GM19467 (cell line): Measurements from ENCODE around the gene CIRBP.
A peak's percentile ranks its signal among the peaks of the same experiment; 100 is the strongest.

ENCODE experiments used
- ATAC-seq: cut with Tn5 transposase; IDR thresholded peaks from one replicate; pipeline ENCODE4 v1.9.1; 2021; ENCODE audit warnings: mild to moderate bottlenecking, moderate library complexity; ENCODE audit not compliant: unreplicated experiment

CIRBP gene

DNA sequence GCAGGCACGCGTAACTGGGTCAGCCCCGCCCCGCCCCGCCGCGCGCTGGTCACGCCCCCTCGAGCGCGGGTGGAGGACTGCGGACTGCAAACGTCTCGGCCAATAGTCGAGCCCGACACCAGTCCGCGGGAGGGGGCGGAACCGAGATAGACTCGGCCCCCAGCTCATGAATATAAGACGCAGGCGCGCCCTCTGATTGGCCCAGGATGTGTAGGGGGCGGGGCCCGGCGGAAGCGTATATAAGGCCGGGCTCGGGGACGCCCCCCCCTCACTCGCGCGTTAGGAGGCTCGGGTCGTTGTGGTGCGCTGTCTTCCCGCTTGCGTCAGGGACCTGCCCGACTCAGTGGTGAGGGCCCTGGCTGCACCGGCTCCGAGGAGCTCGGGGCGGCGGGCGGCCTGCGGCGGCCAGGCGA, at the start of gene CIRBP:
CIRBP (plus strand) TSS at position 268 of the 413 bp plus-strand sequence. CDS start 1,602 bp downstream, outside the sequence.
- peak; percentile 46 for ATAC-seq

DNA sequence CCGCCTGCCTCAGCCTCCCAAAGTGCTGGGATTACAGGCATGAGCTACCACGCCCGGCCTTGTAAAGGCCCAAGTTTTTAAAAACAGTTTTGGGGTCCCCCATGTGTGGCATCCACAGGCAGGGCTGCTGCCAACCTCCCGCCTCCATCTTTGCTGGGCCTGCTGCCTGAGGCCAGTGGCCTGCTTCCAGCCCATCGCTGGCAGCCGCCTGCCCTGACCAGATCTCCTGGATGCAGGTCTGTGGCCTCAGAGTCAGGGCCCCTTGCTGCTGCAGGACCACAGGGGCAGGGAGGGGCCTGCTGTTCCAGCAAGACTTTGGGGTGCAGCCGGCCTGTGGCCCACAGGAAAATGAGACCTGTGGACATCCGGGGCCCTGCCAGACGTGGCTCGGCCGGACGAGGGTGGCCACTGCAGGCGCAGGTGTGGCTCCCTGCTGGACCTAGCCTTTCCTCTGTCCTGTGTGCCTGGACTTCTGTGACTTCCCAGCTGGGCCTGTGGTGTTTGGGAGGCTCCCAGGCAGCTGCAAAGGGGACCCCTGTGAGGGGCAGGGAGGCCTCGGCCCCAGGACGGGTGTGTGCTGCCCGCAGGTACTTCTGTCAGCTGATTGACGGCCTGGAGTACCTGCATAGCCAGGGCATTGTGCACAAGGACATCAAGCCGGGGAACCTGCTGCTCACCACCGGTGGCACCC, 49.2 kb upstream of the CIRBP start:
- ATAC-seq = no peak

DNA sequence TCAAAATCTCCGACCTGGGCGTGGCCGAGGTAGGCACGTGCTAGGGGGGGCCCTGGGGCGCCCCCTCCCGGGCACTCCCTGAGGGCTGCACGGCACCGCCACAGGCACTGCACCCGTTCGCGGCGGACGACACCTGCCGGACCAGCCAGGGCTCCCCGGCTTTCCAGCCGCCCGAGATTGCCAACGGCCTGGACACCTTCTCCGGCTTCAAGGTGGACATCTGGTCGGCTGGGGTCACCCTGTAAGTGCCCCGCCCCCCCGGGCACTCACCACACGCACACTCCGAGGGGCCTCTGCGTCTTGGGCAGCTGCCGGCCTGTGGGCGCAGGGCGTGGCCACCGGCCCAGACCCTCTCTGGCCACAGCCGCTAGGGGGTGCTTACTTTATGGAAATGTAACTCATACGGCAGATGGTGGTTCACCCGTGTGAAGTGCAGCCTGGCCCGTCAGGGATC, 48.6 kb upstream of the CIRBP start:
- ATAC-seq = no peak

DNA sequence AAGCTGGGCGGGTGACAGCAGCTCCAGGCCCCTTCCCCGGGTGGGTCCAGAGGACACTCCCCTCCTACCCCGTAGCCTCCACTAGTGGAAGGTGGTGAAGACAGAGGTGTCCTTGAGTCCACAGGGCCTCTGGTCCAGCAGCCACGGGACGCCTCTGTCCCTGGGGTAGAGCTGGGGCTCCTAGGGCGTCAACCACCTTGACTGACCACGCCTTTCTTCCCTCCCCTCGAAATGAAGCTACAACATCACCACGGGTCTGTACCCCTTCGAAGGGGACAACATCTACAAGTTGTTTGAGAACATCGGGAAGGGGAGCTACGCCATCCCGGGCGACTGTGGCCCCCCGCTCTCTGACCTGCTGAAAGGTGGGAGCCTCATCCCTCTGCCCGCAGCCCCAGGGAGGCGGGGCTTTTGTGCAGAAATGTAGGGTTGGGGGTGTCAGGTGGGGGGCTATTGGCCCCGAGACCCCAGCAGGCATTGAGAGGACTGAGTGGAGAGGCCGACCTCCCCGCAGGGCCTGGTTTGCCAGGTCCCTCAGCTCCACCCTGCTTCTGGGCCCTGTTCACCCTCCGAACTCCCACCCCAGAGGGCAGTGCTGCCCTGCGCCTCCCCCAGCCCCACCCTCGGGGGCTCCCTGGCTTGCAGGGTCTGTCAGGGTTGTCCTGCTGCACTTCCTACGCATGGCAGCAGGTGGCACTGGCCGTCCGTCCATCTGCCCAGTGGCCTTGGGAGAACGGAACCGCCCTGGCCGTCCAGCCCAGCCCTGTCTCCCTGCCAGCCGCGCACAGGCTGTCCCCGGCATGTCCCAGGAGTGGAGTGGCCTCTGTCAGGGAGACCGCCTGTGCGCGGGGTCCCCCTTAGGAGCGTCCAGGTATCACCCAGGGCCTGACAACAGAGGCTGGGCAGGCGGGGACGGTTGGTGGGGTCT, 47.9 kb upstream of the CIRBP start:
- ATAC-seq = no peak

DNA sequence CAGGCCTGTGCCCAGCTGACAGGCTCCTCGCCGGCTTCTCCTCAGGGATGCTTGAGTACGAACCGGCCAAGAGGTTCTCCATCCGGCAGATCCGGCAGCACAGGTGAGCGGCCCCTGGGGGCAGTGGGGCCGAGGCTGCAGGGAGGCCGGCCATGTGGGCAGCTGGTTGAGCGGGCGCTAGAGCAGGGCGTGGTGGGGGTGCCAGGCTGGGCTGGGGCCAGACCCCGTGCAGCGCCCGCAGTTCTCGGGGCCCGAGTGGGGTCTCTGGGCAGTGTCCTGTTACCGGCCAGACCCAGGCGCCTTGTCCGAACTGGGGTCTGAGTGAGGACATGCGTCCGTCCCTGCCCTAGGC, 47.3 kb upstream of the CIRBP start:
- no peak for ATAC-seq

DNA sequence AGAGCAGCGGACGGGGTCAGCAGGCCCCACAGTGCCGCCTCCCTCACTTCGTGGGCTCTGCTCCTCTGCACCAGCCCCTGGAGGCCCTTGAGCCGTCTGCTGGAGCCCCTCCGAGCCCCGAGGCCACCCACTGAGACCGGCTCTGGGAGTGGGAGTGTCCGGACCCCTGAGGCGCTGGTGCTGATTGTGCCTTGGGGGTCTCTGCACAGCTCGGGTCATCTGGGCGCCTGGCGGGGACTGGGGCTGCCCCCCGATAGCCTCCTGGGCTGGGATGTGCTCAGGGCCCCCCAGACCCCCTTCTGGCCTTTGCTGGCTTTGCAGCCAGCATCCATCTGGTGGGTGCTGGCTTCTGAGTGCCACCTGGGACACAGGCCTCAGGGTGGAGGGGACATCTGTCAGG, 46.7 kb upstream of the CIRBP start:
- no peak for ATAC-seq

DNA sequence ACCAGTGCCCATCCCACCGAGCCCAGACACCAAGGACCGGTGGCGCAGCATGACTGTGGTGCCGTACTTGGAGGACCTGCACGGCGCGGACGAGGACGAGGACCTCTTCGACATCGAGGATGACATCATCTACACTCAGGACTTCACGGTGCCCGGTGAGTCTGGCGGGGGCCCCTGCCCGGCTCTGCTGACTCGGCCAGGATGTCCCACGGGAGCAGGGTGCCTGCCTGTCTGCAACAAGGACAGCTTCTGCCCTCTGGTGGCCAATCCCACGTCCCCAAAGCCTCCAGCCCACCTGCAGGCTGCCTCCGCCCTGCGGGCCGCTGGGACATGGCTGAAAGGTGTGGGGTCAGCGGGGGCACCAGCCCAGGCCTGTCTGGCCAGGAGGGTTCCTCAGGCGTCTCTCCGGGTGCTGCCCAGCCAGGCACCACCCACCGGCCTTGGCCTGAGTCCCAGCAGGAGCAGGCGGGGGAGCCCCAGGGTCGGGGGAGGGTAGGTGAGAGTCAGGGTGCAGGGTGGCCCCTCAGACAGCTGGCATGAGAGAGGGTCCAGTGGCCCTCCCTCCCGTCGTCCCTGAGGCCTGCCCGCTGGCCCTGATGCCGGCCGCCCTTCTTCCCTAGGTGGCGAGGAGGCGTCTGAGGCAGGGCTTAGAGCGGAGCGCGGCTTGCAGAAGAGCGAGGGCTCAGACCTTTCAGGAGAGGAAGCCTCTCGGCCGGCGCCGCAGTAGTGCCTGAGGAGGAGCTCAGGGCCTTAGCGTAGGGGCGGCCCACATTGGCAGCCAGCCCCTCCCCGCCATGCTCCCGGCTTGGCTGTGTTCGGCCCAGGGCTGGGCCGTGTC, 45.9 kb upstream of the CIRBP start:
- no peak for ATAC-seq

DNA sequence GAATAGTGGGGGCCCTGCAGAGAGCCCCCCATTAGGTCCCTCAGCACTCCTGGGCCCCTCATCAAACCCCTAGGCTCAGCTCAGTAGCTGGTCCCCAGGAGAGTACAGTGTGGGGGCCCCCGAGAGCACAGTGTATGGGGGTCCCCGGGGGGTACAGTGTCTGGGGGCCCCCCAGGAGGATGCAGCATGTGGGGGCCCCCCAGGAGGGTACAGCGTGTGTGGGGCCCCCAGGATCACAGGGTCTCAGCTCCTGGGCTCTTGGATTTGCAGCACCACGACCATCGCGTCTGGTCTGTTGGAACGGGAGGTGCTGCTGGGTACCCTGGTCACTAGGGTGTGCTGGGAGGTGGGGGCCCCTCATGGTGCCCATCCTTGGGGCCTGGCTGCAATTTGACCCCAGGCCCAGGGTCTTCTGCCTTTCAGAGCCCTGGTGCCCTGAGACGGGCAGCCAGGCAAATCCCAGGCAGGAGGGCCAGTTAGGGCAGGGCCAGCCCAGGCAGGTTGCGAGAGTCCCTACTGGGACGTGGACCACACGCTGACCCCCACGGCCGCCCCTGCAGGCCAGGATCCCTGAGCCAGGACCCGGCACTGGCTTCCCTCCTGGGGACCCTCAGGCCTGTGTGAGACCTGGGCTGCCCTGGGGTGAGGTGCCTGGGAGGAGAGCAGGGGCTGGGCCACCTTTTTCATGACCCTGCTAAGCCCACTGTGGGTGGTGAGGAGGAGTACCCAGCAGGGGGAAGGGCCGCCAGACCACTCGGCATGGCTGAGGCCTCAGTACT, 44.9 kb upstream of the CIRBP start:
- ATAC-seq = no peak

DNA sequence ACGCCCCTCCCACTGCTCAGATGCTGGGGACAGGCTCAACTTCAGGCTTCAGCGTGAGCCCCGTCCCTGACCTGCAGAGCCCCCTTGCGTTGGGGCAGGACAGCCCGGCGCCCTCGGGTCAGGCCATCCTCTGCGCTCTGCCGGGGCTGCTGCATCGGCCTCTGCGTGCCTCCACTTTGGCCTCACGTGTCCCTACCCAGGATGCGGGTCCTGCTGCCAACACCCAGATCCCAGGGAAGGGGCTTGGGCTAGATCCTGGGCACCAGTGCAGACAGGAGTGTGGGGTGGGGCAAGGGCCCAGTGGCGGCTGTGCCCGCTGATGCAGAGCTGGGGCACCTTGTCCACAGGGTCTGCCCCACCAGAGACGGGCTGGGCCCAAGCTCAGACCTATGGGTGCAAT, 44.3 kb upstream of the CIRBP start:
- no peak for ATAC-seq

DNA sequence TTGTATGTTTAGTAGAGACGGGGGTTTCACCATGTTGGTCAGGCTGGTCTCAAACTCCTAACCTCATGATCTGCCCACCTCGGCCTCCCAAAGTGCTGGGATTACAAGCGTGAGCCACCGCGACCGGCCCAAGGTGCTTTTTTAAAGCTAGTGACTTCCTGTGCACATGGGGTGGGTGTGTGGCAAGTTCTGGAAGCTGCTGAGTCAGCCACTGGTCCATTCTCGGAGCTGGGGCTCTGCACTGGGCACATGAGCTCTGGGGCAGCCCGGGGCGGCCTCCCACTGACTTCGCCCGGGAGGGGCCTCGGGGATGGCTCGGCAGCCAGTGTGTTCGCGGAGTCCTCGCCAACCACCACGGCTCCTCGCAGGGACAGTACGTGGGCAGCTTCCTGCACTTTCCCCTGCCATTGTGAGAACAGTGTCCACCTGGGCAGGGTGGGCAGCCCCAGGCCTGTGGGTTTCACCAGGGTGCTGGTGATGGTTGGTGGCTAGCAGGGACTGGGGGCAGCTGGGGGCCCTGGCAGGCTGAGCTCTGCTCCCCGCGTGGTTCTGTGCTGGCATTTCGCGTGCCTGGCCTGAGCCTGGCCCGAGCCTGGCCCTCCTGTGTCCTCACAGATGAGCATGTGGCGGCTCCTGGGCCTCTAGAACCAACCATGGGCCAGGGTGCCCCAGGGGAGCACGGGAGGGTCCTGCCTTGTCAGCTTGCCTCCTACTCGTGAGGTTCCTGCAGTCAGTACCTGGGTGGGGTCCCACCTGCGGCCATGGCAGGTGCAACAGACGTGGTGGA, 43.5 kb upstream of the CIRBP start:
- ATAC-seq = no peak

DNA sequence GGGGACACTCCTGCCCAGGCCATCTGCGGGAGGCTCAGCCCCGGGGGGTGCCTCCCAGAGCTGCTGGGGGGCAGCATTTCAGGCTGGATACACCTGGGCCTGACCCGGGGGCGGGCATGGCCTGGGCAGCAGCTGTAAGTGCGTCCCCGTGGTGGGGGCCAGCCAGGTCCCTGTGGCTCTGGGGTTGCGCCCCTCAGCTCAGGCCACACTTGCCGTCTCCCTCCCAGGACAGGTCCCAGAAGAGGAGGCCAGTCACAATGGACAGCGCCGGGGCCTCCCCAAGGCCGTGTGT, 43.0 kb upstream of the CIRBP start:
- no peak for ATAC-seq

DNA sequence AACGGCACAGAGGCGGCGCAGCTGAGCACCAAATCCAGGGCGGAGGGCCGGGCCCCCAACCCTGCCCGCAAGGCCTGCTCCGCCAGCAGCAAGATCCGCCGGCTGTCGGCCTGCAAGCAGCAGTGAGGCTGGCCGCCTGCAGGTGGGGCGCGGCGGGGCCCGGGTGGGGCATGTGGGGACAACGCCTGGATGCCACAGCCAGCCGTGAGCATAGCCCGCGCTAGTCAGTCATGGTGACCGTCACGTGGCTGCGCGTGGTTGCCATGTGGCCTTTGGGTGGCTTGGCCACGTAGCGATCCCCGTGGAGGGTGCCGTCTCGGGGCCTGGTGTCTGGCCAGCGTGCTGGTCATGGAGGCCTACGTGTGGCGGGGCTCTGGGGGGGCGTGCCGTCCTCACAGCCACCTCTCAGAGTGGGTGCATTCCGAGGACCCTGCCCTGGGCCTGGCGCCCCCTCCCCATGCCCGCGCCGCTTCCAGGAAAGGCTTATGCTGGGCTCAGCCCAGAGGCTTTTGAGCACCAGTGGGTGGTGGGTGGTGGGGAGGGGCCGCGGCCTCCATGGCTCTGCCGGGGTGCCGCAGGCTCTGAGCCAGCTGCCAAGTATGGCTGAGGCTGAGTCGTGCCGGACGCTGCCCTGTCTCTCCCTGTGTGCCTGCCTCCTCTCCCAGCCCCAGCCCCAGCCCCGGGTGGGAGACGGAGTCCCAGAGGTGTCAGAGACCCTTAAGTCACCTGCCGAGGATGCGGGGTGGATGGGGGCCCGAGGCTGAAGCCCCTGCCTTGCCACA, 42.4 kb upstream of the CIRBP start:
- ATAC-seq = no peak

DNA sequence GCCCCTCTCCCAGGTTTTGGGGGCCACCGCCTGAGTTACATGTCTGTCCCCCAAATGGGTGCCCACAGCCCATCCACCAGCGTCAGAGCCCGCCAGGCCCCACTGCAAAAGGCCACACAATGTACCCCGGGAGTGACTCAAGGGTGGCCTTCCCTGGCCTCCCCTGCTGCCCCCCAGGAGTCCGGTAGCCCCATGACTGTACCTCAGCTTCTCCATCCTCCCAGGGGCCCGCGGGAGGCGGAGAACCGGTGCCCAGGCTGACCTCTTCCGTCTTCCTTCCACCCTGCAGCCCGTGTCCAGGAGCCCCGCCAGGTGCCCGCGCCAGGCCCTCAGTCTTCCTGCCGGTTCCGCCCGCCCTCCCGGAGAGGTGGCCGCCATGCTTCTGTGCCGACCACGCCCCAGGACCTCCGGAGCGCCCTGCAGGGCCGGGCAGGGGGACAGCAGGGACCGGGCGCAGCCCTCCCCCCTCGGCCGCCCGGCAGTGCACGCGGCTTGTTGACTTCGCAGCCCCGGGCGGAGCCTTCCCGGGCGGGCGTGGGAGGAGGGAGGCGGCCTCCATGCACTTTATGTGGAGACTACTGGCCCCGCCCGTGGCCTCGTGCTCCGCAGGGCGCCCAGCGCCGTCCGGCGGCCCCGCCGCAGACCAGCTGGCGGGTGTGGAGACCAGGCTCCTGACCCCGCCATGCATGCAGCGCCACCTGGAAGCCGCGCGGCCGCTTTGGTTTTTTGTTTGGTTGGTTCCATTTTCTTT, 41.7 kb upstream of the CIRBP start:
- no peak for ATAC-seq

DNA sequence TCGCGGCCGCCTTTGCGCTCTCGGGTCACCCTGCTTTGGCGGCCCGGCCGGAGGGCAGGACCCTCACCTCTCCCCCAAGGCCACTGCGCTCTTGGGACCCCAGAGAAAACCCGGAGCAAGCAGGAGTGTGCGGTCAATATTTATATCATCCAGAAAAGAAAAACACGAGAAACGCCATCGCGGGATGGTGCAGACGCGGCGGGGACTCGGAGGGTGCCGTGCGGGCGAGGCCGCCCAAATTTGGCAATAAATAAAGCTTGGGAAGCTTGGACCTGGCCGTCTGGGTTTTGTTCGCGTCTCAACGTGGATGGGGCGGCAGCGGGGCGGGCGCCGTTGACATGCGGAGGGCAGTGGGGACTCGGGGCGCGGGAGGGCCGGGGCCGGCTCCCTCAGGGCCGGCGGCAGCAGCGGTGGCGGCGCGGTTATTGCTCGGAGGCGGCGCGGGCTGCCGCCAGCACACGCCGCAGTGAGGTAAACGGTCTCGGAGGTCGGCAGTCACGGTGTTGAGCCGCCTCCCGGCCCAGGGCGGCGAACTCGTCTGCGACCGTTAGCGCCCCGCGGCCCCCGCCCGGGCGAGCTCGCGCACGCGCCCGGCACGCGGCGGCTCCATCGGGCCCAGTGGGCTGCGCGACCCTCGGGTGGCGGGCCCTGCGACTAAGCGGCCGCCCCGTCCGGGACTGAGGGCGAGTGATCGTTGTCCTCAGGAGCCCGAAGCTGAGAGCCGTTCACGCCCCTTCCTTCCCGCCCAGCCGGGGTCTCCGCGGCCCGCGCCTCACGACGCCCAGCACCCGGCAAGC, 40.8 kb upstream of the CIRBP start:
- no peak for ATAC-seq

DNA sequence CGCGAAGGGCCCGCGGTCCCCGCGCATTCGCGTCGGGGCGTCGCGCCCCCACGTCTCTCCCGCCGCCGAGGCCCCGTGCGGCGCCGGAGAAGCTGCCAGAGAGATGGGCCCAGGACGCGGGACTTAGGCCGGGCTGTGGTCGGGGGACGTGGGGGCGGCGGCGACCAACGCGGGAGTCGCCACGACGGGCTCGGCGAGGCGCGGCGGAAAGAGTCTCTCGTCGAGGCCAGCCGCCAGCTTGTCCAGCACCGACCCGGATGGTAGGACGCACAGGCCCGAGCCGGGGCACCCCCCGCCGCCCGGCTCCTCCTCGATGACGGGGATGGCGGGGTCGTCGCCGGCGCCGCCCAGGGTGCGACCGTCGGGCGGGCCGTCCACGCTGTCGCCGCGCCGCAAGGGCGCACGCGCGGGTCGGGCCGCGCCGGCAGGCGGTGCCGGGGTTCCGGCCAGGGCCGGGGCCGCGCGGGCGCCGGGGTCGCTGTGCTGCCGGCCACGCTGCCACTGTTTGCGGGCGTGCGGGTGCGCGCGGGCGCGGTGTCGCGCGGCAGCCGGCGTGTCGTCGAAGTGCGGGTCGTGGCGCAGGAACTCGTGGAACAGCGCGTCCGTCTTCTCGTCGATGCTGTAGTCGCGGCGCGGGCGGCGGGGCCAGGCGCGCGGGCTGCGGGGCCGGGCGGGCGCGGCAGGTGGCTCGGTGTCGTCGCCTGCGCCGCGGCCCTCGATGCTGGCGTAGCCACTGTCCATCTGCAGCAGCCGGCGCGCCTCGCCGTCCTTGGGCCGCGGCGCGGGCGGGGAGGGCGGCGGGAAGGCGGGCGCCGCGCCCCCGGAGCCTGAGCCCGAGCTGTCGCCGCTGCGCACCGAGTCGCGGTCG, 39.8 kb upstream of the CIRBP start:
- no peak for ATAC-seq

DNA sequence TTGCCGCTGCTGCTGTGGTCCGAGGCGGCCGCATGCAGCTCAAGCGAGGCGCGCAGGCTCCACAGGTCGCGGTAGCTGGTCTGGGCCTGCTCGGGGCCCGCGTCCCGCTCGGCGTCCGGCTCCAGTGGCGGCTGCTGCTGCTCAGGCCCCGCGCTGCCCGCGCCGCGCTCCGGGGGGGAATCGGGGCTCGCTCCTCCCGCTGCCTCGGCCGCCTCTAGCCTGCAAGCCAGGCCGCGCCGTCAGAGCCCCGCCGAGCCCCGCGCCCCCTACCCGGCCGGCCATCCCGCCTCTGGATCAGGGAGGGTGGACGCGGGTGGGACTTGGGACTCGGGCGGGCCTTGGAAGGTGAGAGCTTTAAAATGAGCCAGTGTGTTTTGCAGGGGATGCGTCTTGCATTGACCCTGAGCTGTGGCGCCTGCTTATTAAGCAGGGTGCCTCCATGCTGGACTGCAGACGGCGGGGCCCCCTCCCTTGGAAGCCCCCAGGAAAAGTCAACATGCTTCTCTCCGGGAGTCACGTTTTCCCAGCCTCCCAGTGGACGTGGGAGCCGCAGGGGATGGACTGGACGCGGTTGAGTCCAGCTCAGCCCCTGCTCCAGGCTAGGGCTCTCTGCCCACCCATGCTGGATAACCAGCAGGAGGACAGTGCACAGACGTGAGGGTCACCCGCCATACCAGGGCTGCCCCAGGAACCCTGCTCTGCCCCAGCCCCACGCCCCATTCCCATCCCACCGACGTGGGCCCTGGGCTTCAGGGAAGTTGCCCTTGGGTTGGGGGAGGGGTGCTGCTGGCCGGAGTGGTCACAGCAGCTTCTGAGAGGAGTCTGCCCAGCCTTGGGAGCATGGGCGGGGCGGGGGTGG, 39.0 kb upstream of the CIRBP start:
- ATAC-seq = no peak
